ENCODE measurements around the gene MMP27.

MMP27 gene

DNA sequence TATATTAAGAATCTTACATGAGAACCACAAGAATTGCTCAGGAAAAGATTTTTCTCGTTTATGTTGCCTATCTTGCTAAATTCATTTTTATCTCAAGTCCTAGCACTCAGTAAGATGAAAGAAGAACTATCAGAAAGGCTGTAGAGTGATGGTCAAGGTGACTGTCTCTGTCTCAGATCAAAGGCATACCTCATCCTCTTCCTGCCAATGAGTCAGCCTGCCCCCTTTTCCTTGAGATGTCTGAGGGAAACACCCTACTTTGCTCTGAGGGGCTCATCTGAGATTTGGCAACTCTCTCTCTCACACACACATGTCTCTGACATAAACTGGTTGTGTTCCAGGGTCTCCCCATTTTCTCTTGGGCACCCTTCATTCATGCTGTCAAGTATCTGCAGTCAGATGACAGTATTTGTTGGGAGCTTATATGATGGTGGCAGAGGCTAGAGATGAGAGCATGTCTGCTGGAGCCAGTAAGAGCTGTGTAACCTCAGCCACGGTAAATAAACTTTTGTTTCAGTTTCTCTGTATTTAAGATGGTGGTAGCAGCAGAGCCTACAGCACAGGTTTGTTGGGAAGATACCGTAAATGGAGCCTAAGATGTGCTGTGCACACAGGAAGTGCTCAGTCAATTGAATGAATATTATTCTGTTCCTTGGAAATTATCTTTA is 1.6 kb downstream of the MMP27 start:
- DNase-seq, result no peak

DNA sequence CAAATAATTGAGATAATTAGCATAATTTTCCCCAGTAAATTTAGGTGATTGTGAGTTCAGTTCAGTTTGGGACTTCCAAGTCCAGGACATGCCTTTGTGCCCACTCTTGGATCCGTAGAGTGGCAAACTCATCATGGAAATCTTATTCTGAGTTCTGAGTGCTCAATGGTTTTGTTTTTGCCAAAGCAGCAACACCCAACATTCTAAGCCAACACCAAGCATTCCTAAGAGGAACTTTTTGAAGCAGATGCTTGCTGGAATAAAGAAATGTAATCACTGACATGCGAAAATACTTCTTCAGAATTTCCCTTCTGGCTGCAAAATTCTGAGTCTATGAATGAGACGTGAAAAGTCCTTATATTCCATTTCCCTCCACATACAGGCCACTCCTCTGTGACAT is 10.4 kb downstream of the MMP27 start:
- DNase-seq, result no peak

DNA sequence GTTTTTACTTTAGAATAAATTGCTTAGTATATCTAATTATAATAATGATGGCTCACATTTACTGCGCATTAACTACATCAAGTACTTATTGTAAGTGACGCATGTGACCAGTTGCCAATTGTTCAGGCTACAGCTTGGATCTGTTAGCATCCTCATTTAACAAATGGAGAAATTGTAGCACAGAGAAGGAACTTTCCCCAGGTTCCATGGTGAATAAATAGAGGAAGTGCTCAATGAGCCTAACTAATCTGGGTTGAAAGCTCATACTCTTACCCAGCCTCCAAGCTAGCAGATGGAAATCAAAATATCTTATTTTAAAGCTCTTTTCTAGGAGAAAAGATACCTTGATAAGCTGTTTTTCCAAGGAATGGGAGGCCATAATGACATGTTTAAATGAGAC is 19.8 kb downstream of the MMP27 start:
- no peak for DNase-seq

DNA sequence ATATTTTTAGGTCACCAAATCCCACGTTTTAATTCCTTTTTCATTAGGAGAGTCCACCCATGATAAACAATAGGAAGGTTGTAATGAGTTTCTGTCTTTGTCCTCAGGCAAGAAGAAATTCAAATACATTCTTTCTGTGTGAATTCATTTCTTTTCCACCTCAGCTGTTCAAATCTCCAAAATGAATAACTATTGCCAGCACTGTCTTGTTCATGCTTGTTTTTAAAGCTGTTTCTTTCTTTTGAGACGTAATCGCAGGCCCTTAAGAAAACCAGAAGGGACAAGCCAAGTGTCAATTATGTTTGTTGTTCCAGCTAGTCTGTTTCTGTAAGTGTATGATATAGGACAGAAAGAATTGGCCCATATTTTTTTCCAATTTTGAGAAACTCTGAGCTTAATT is 20.2 kb downstream of the MMP27 start:
- DNase-seq, result no peak

DNA sequence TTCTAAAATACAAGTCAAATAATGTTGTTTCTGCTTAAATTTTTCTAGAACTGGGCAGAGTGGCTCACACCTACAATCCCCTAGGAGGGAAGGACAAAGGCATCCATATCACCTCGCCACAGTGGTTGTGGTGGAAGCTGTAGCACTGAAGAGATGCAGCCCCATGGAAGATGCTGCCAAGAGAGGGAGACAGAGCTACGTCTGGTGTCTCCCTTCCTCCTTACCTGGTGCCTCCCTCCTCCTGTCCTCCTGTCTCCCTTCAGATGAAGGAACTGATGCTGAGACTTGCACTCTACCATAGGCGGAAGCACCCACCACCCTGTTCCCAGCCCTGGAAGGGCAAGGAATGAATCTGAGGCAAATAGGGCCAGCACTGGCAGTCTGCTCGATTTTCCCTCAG is 22.3 kb downstream of the MMP27 start:
- DNase-seq, result no peak

DNA sequence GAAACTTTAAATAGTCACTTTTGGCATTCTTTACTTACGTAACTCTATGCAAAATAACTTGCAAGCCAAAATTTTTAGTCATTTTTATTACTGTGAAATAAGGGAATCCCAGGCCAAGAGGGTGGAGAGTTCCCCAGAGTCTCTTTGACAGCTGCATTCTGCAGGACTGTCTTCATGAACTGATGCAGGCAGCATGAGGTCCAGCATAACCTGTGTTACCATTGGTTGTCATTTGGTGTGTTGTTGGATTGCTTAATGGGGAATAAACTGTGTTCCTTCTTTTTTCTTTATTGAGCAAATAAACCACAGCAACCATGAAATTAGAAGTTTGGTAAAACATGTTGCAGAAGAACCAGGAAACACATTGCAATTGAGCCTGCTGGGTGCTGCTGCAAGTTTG is 24.6 kb downstream of the MMP27 start:
- no peak for DNase-seq

DNA sequence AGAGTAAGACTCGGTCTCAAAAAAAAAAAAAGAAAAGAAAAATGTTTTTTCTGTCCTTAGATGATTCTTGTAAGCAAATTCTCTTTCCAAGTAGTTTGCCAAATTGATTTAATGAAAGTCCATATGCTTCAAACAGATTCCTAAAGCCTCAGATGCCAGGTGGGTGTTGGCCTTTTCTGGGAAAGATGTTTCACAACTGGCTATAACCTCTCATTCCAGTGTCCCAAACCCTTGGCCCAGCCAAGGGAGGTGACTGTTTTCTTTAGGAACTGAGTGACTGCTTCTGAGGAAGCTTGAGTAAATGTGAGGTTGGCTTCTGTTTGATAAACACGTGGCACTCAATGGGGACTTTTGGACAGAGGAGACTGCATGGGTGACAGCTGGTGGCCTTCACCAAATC is 27.5 kb downstream of the MMP27 start:
- DNase-seq, result no peak

DNA sequence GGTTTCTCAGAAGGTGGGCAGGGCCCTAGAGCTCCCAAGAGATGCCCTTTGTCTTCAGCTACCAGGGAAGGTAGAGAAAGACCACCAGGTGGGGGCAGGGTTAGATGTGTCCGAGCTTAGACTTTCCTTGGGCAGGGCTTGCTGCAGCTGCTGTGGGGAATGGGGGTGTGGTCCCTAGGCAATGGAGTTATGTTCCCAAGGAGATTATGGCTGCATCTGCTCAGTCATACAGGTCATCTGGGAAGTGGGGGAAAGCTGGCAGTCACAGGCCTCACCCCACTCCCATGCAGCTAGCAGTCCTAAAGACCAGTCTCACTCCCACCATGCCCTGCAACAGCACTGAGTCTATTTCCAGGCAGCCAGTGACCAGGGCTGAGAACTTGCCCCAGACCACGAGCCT is 29.5 kb downstream of the MMP27 start:
- DNase-seq, result no peak

DNA sequence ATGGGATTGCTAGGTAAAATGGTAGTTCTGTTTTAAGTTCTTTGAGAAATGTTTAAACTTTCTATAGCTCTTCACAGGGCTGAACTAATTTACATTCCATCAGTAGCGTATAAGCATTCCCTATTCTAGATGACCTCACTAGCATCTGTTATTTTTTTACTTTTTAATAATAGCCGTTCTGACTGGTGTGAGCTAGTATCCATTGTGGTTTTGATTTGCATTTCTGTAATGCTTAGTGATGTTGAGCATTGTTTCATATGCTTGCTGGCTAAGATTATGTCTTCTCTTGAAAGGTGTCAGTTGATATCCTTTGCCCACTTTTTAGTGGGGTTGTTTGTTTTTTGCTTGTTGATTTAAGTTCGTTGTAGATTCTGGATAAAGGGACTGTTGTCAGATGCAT is 35.9 kb downstream of the MMP27 start:
- DNase-seq, result no peak

DNA sequence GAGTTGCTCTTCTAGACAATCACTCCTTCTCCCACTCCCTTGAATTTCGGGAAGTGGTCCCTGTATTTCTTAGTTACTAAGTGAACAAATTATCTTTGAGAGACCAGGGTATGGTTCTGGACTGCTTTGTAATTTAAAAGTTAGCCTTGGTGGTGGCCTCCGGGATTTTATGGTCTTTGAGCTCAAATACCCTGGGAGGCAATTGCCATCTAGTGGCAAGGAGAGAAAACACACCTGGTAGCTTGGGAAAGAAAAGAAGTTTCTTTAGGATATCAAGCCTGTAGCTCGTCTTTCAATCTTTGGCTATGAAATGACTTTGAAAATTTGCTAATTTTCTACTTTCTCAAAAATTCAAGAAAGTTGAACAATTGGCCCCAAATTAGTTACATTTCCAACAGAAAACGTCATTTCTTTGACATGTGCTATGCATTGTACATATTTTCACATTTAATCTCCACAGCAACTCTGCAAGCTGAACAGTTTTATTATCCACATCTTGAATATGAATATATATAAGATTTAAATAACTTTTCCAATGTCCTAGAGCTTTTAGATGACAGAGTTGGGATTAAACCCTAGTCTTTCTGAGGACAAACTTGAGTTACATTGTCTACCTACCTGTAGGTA is 39.1 kb downstream of the MMP27 start:
- no peak for DNase-seq

DNA sequence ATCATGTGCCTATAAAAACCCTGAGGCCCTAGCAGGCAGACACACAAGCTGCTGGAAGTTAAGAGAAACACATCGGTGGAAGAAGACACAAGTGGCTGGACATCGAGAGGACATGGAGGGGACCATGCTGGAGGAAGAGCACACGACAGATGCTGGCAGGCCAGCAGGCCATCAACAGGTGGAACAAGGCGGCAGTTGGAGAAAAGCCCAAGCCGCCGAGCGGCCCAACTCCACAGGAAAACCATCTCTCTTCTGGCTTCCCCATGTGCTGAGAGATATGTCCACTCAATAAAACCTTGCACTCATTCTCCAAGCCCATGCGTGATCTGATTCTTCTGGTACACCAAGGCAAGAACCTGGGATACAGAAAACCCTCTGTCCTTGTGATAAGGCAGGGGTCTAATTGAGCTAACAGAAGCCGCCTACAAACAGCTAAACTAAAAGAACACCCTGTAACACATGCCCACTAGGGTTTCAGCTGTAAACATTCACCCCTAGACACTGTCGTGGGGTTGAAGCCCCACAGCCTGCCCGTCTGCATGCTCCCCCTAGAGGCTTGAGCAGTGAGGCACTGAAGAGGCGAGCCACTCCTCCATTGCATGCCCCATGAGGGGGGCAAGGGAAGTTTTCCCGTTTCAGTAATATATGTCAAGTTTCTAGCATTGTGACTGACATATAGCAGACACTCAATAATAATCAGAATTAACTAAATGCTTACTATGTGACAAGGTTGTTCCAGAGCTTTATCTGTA is 41.4 kb downstream of the MMP27 start:
- no peak for DNase-seq

DNA sequence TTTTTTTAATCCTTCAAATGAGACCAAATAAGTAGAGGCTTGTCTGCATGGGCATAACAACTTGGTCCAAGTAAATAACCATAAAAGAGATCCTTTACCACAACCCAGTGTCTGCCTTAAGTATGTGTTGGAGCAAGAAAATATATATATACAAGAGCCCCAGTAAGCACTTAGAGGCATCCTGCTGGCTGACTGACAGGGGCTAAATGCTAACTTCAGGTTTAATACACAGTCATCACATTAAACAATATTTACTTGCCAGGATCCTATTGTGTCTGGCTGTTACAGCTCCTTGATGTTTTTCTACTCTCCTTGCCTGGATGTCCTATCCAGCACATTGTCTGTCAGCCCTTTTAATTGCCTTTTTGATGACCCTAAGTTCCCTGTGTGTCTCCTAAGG is 43.0 kb downstream of the MMP27 start:
- no peak for DNase-seq

DNA sequence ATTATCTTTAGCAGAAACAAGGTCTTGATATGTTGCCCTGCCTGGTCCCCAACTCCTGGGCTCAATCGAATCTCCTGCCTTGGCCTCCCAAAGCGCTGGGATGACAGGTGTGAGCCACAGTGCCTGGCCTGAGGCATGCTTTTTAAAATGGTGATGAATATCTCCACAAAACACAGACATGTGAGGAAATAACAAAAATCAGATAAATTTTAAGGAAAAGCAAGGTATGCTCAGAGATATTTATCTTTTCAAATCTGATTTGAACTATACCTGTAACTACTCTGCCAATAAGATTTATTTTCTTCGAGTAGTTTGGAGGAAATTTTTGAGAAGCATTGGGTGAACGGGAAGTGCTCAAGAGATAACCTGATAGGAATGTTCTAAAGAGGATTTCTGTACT is 44.5 kb downstream of the MMP27 start:
- DNase-seq, result no peak

DNA sequence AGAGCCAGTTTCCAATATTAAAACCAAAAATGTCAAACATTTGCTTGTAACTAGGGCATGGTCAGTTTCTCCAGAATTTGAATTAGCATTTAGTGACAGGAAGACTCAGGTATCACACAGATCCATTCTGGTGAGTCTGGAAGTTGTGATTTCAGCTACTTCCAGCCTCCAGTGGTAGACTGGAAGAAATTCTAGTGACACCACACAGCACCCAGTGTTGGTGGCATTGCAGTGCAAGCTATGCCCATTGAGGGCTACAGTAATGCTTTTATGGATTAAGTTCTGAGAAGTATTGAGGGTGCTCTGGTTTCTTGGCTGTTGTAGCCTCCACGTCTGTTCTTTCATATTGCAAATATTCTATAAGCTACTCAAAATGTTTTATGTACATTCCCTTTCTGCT is 49.0 kb downstream of the MMP27 start:
- no peak for DNase-seq

DNA sequence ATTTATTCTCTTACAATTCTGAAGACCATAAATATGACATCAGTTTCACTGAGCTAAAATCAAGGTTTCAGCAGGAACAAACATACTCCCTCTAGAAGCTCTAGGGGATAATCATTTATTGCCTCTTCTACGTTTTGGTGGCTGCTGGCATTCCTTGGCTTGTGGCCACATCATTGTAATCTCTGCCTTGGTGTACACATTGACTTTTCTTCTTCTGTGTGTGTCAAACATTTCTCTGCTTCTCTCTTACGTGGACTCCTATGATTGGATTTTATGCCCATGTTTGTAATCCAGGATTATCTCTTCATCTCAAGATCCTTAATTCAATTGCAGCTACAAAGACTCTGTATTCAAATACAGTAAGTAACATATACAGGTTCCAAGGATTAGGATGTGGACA is 50.0 kb downstream of the MMP27 start:
- DNase-seq, result no peak

DNA sequence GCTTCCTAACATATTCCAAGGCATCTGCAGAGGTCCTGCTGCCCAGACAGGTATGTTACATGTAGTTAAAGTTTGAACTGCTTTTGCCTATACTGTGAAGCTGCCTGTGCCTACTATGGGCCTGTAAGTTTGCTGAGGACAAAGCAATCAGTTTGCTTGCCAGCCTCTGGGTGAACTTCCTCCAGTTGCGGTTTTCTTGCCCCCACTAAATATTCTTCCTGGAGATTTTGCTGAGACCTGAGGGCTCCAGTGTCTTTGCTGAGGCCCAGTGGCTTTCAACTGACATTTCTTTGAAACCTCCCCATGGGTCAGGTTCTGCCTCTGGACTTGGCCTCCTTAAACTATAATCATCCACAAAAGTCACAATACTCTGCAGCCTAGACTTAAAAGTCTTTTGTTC is 50.8 kb downstream of the MMP27 start:
- DNase-seq, result no peak

DNA sequence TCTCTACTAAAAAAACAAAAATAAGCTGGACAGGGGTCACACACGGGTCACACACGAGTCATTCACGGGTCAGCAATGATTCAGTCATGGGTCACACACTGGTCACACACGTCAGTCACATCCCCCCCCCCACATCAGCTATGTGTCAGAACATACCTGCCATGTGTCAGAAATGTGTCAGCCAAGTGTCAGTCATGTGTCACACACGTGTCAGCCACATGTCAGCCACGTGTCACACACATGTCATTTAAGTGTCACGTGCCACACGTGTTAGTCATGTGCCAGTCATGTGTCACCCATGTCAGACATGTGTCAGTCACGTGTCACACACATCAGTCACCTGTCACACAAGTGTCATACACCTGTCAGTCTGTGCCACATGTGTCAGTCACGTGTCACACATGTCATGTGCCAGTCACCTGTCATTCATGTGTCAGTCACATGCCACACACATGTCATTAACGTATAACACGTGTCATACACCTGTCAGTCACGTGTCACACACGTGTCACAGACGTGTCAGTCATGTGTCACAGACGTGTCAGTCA is 51.8 kb downstream of the MMP27 start:
- DNase-seq, result no peak

DNA sequence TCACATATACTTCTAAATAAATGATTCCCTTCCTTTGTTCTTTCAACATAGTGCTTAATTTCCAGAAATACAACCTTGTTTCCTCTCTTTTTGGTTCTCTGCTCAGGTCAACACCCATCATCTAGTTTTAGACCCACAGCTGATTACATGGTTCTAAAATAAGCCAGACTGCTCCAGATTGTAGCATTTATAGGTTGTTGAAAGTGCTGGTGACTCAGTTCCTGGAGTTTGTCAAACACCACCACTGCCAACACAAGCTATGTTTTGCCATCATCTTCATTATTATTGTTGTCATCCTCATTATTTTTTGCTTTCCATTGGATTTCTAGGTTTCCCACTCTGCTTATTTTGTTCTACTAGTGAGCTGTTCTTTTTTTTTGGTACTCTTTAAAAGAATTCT is 58.1 kb downstream of the MMP27 start:
- DNase-seq, result no peak

DNA sequence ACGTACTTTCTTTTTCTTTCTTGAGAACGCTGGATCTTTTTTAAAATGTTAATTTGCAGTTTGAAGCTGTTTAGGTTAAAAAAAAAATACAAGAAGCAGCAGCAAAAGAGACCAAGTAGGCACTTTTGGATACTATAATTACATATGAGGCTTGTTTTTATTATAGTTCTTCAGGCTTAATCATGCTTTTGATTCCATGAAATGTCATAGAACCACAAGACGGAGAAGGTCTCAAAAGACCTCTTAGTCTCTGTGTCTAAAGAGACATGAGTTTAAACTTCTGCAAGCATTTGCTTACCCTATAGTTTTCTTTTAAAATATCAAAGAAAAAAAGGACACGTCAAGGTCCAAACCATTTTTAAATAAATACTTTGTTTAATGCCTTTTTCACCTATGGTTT is 61.6 kb downstream of the MMP27 start:
- no peak for DNase-seq
